ENCODE results near the gene CLSTN1.

Gene CLSTN1

GRCh38 chr1:9849691-9850441, 26.1 kb upstream of the CLSTN1 start:
- Histone ChIP-seq H3K4me1 (ENCODE audit: control insufficient read depth, low read depth, low read length) (no peaks in the 10 kb centered on the region), H3K9me3 (ENCODE audit: control insufficient read depth, low read depth, low read length) (no peaks in the 10 kb centered on the region), H3K27me3 (ENCODE audit: control insufficient read depth, insufficient read depth, low read length) (no peaks in the 10 kb centered on the region), H3K9ac (ENCODE audit: low read length) (no peak overlapping the region), H3K27ac (ENCODE audit: low read length) (no peak overlapping the region), H3K36me3 (ENCODE audit: control insufficient read depth, low read depth, low read length) (no peaks in the 10 kb centered on the region), H3K4me3 (ENCODE audit: low read length) (peak overlapping the region; percentile 33)

- no peaks in the 10 kb centered on the region for H3K36me3 ChIP-seq (ENCODE audit: control insufficient read depth, low read depth, low read length)
- H3K27ac ChIP-seq (ENCODE audit: low read length): no peak overlapping the region
- no peak overlapping the region for H3K4me3 ChIP-seq (ENCODE audit: low read length)
- no peaks in the 10 kb centered on the region for H3K4me1 ChIP-seq (ENCODE audit: control insufficient read depth, low read depth, low read length)
- H3K9me3 ChIP-seq (ENCODE audit: control insufficient read depth, low read depth, low read length): no peaks in the 10 kb centered on the region
- H3K27me3 ChIP-seq (ENCODE audit: control insufficient read depth, insufficient read depth, low read length): no peaks in the 10 kb centered on the region
- no peak overlapping the region for H3K9ac ChIP-seq (ENCODE audit: low read length)
Observed at GRCh38 chr1:9848022-9848421, 24.3 kb upstream of the CLSTN1 start.

GRCh38 chr1:9847269-9847668, 23.5 kb upstream of the CLSTN1 start:
- no peak overlapping the region for H3K9ac ChIP-seq (ENCODE audit: low read length)
- H3K4me1 ChIP-seq (ENCODE audit: control insufficient read depth, low read depth, low read length): no peaks in the 10 kb centered on the region
- no peak overlapping the region for H3K27ac ChIP-seq (ENCODE audit: low read length)
- no peaks in the 10 kb centered on the region for H3K36me3 ChIP-seq (ENCODE audit: control insufficient read depth, low read depth, low read length)
- no peaks in the 10 kb centered on the region for H3K27me3 ChIP-seq (ENCODE audit: control insufficient read depth, insufficient read depth, low read length)
- no peaks in the 10 kb centered on the region for H3K9me3 ChIP-seq (ENCODE audit: control insufficient read depth, low read depth, low read length)
- H3K4me3 ChIP-seq (ENCODE audit: low read length): no peak overlapping the region

GRCh38 chr1:9846611-9847171, 22.9 kb upstream of the CLSTN1 start:
- Histone ChIP-seq H3K36me3 (ENCODE audit: control insufficient read depth, low read depth, low read length) (no peaks in the 10 kb centered on the region), H3K4me3 (ENCODE audit: low read length) (no peak overlapping the region), H3K27me3 (ENCODE audit: control insufficient read depth, insufficient read depth, low read length) (no peaks in the 10 kb centered on the region), H3K4me1 (ENCODE audit: control insufficient read depth, low read depth, low read length) (no peaks in the 10 kb centered on the region), H3K9ac (ENCODE audit: low read length) (no peak overlapping the region), H3K27ac (ENCODE audit: low read length) (no peak overlapping the region), H3K9me3 (ENCODE audit: control insufficient read depth, low read depth, low read length) (no peaks in the 10 kb centered on the region)

GRCh38 chr1:9845914-9846313, 22.1 kb upstream of the CLSTN1 start:
- no peaks in the 10 kb centered on the region for H3K27me3 ChIP-seq (ENCODE audit: control insufficient read depth, insufficient read depth, low read length)
- no peak overlapping the region for H3K9ac ChIP-seq (ENCODE audit: low read length)
- no peak overlapping the region for H3K27ac ChIP-seq (ENCODE audit: low read length)

GRCh38 chr1:9844756-9845155, 21.0 kb upstream of the CLSTN1 start:
- H3K9ac ChIP-seq (ENCODE audit: low read length): no peak overlapping the region
- H3K27me3 ChIP-seq (ENCODE audit: control insufficient read depth, insufficient read depth, low read length): no peaks in the 10 kb centered on the region
- no peak overlapping the region for H3K4me3 ChIP-seq (ENCODE audit: low read length)
- no peaks in the 10 kb centered on the region for H3K36me3 ChIP-seq (ENCODE audit: control insufficient read depth, low read depth, low read length)
- H3K27ac ChIP-seq (ENCODE audit: low read length): no peak overlapping the region
- H3K9me3 ChIP-seq (ENCODE audit: control insufficient read depth, low read depth, low read length): no peaks in the 10 kb centered on the region
- H3K4me1 ChIP-seq (ENCODE audit: control insufficient read depth, low read depth, low read length): no peaks in the 10 kb centered on the region

More at GRCh38 chr1:9845914-9846313, 22.1 kb upstream of the CLSTN1 start:
- no peak overlapping the region for H3K4me3 ChIP-seq (ENCODE audit: low read length)
- no peaks in the 10 kb centered on the region for H3K36me3 ChIP-seq (ENCODE audit: control insufficient read depth, low read depth, low read length)
- H3K4me1 ChIP-seq (ENCODE audit: control insufficient read depth, low read depth, low read length): no peaks in the 10 kb centered on the region
- no peaks in the 10 kb centered on the region for H3K9me3 ChIP-seq (ENCODE audit: control insufficient read depth, low read depth, low read length)

GRCh38 chr1:9844106-9844505, 20.3 kb upstream of the CLSTN1 start:
- Histone ChIP-seq H3K27ac (ENCODE audit: low read length) (no peak overlapping the region), H3K36me3 (ENCODE audit: control insufficient read depth, low read depth, low read length) (no peaks in the 10 kb centered on the region), H3K4me3 (ENCODE audit: low read length) (no peak overlapping the region), H3K9me3 (ENCODE audit: control insufficient read depth, low read depth, low read length) (no peaks in the 10 kb centered on the region), H3K4me1 (ENCODE audit: control insufficient read depth, low read depth, low read length) (no peaks in the 10 kb centered on the region), H3K9ac (ENCODE audit: low read length) (no peak overlapping the region), H3K27me3 (ENCODE audit: control insufficient read depth, insufficient read depth, low read length) (no peaks in the 10 kb centered on the region)

- no peaks in the 10 kb centered on the region for H3K27me3 ChIP-seq (ENCODE audit: control insufficient read depth, insufficient read depth, low read length)
- H3K36me3 ChIP-seq (ENCODE audit: control insufficient read depth, low read depth, low read length): no peaks in the 10 kb centered on the region
- H3K4me3 ChIP-seq (ENCODE audit: low read length): no peak overlapping the region
- no peaks in the 10 kb centered on the region for H3K9me3 ChIP-seq (ENCODE audit: control insufficient read depth, low read depth, low read length)
- no peak overlapping the region for H3K27ac ChIP-seq (ENCODE audit: low read length)
- H3K9ac ChIP-seq (ENCODE audit: low read length): no peak overlapping the region
- no peaks in the 10 kb centered on the region for H3K4me1 ChIP-seq (ENCODE audit: control insufficient read depth, low read depth, low read length)
Observed at GRCh38 chr1:9843576-9843945, 19.8 kb upstream of the CLSTN1 start.

GRCh38 chr1:9842781-9843575, 19.2 kb upstream of the CLSTN1 start:
- Histone ChIP-seq H3K27me3 (ENCODE audit: control insufficient read depth, insufficient read depth, low read length) (no peaks in the 10 kb centered on the region), H3K9me3 (ENCODE audit: control insufficient read depth, low read depth, low read length) (no peaks in the 10 kb centered on the region), H3K27ac (ENCODE audit: low read length) (no peak overlapping the region), H3K4me3 (ENCODE audit: low read length) (no peak overlapping the region), H3K36me3 (ENCODE audit: control insufficient read depth, low read depth, low read length) (no peaks in the 10 kb centered on the region), H3K4me1 (ENCODE audit: control insufficient read depth, low read depth, low read length) (no peaks in the 10 kb centered on the region), H3K9ac (ENCODE audit: low read length) (no peak overlapping the region)

GRCh38 chr1:9842073-9842711, 18.4 kb upstream of the CLSTN1 start:
- Histone ChIP-seq H3K9ac (ENCODE audit: low read length) (no peak overlapping the region), H3K36me3 (ENCODE audit: control insufficient read depth, low read depth, low read length) (no peaks in the 10 kb centered on the region), H3K4me3 (ENCODE audit: low read length) (no peak overlapping the region), H3K9me3 (ENCODE audit: control insufficient read depth, low read depth, low read length) (no peaks in the 10 kb centered on the region), H3K4me1 (ENCODE audit: control insufficient read depth, low read depth, low read length) (no peaks in the 10 kb centered on the region), H3K27me3 (ENCODE audit: control insufficient read depth, insufficient read depth, low read length) (no peaks in the 10 kb centered on the region), H3K27ac (ENCODE audit: low read length) (no peak overlapping the region)

GRCh38 chr1:9841460-9841859, 17.7 kb upstream of the CLSTN1 start:
- Histone ChIP-seq H3K9me3 (ENCODE audit: control insufficient read depth, low read depth, low read length) (no peaks in the 10 kb centered on the region), H3K4me1 (ENCODE audit: control insufficient read depth, low read depth, low read length) (no peaks in the 10 kb centered on the region), H3K27me3 (ENCODE audit: control insufficient read depth, insufficient read depth, low read length) (no peaks in the 10 kb centered on the region), H3K9ac (ENCODE audit: low read length) (no peak overlapping the region), H3K36me3 (ENCODE audit: control insufficient read depth, low read depth, low read length) (no peaks in the 10 kb centered on the region), H3K4me3 (ENCODE audit: low read length) (no peak overlapping the region), H3K27ac (ENCODE audit: low read length) (no peak overlapping the region)
